HG02973 (cell line): ENCODE data around the gene TTF2.
A peak's percentile ranks its signal among the peaks of the same experiment; 100 is the strongest.

Experiments used
- ATAC-seq: cut with Tn5 transposase; IDR thresholded peaks from one replicate; pipeline ENCODE4 v1.9.1; 2021; ENCODE audit warnings: moderate library complexity; ENCODE audit not compliant: unreplicated experiment

The TTF2 gene

GRCh38 chr1:117059678-117060440, at the start of gene TTF2:
TSS of gene TTF2 (plus strand) at chr1:117060326. CDS start at chr1:117060347, 21 bp downstream.
- peak; percentile 89 for ATAC-seq

GRCh38 chr1:117011334-117011733, 48.8 kb upstream of the TTF2 start:
- no peak for ATAC-seq

GRCh38 chr1:117013309-117013858, 46.7 kb upstream of the TTF2 start:
- ATAC-seq: no peak

- ATAC-seq: no peak
Measured at GRCh38 chr1:117014209-117014608, 45.9 kb upstream of the TTF2 start.

GRCh38 chr1:117015724-117016123, 44.4 kb upstream of the TTF2 start:
- no peak for ATAC-seq

GRCh38 chr1:117017062-117017461, 43.1 kb upstream of the TTF2 start:
- no peak for ATAC-seq

- no peak for ATAC-seq
Measured at GRCh38 chr1:117017648-117018047, 42.5 kb upstream of the TTF2 start.

GRCh38 chr1:117020526-117021156, 39.5 kb upstream of the TTF2 start:
- no peak for ATAC-seq

GRCh38 chr1:117022114-117022513, 38.0 kb upstream of the TTF2 start:
- ATAC-seq: no peak

- no peak for ATAC-seq
Measured at GRCh38 chr1:117025568-117025967, 34.6 kb upstream of the TTF2 start.

GRCh38 chr1:117026361-117026760, 33.8 kb upstream of the TTF2 start:
- no peak for ATAC-seq

GRCh38 chr1:117029685-117030084, 30.4 kb upstream of the TTF2 start:
- ATAC-seq: no peak

- ATAC-seq: no peak
Measured at GRCh38 chr1:117030271-117030877, 29.8 kb upstream of the TTF2 start.

- ATAC-seq: no peak
Measured at GRCh38 chr1:117032266-117032665, 27.9 kb upstream of the TTF2 start.

- ATAC-seq: no peak
Measured at GRCh38 chr1:117032681-117033539, 27.2 kb upstream of the TTF2 start.

GRCh38 chr1:117033772-117034171, 26.4 kb upstream of the TTF2 start:
- no peak for ATAC-seq

- ATAC-seq: no peak
Measured at GRCh38 chr1:117034791-117035290, 25.3 kb upstream of the TTF2 start.

- no peak for ATAC-seq
Measured at GRCh38 chr1:117036018-117036461, 24.1 kb upstream of the TTF2 start.

- ATAC-seq: no peak
Measured at GRCh38 chr1:117037802-117038201, 22.3 kb upstream of the TTF2 start.

- no peak for ATAC-seq
Measured at GRCh38 chr1:117038236-117038635, 21.9 kb upstream of the TTF2 start.

GRCh38 chr1:117044217-117044616, 15.9 kb upstream of the TTF2 start:
- ATAC-seq: no peak
